ENCODE data around the gene LBR.
A peak's percentile ranks its signal among the peaks of the same experiment; 100 is the strongest.

The LBR gene

DNA sequence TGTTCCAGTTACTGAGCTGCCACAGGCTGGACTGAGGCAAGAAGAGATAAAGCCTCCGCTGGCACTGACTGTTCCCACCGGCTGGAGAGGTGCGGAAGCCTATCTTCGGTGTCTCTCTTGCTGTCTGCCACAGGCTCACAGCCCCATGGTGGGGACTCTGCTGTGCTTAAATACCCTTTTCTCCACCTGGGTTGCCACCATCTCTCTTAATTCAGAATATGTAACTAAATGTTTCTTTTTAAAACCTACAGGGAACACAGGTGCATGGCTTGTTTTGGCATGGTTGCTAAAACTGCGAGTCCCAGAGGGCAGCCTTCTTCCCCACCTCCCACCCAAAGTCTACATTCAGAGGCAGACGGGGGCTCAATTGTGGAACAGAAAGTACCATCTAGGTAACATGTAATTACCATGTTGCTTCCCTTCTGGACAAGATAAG lies 8.1 kb upstream of the LBR start:
- H3K4me1 ChIP-seq (ENCODE audit: control insufficient read depth, insufficient read depth, low read length), result no peaks in the 10 kb centered on the region
- H3K27me3 ChIP-seq (ENCODE audit: control insufficient read depth, insufficient read depth, low read length), result peaks cover 28% of the 10 kb centered on the region
- H3K9me3 ChIP-seq (replicated peaks; ENCODE audit: low read length), result no peaks in the 10 kb centered on the region
- H3K4me3 ChIP-seq (ENCODE audit: low read length), result no peak overlapping the region
- H3K9ac ChIP-seq (ENCODE audit: low read depth, low read length), result no peak overlapping the region
- H3K4me2 ChIP-seq (ENCODE audit: low read length), result no peak overlapping the region
- no peaks in the 10 kb centered on the region for H3K36me3 ChIP-seq (ENCODE audit: insufficient read depth, low read length)

DNA sequence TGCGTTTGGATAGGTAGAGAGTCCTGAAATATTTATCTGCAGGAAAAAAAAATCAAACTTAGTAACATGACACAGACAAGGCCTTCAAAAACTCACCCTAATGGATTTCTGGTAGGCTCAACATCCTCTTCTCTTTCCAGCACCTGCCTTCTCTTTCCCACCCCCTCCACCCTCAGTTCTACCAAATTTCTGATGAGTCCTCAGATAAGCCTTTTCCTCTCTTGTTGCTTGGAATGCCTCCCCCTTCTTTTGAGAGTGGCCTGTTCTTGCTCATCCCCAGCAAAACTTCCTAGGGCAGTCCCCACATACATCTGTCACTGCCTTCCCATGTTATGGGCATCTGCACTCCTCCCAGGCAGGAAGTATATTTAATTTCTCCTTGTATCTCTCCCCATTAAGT lies 7.6 kb upstream of the LBR start:
- Histone ChIP-seq H3K9ac (ENCODE audit: low read depth, low read length) (no peak overlapping the region), H3K36me3 (ENCODE audit: insufficient read depth, low read length) (no peaks in the 10 kb centered on the region), H3K4me2 (ENCODE audit: low read length) (no peak overlapping the region), H3K4me1 (ENCODE audit: control insufficient read depth, insufficient read depth, low read length) (no peaks in the 10 kb centered on the region), H3K27me3 (ENCODE audit: control insufficient read depth, insufficient read depth, low read length) (peaks cover 28% of the 10 kb centered on the region), H3K4me3 (ENCODE audit: low read length) (no peak overlapping the region), H3K9me3 (replicated peaks; ENCODE audit: low read length) (no peaks in the 10 kb centered on the region)

DNA sequence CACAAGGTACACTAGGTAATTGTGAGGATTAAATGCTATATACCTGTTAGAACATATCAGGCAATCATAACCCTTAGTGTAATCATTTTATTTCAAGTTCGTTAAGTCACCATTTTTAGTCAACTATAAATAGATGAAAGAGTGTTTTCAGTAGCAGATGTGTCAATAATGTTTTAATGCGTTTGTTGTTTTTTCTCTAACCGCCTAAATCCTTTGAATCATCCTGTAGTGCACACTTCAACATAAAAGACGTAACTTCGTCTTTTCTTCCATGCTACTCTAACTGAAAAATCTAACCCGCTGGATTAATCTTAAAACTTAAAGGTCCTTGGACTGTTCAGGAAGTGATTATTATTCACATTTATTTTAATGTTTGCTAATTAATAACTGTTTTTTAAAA lies 7.2 kb upstream of the LBR start:
- Histone ChIP-seq H3K36me3 (ENCODE audit: insufficient read depth, low read length) (no peaks in the 10 kb centered on the region), H3K9ac (ENCODE audit: low read depth, low read length) (no peak overlapping the region), H3K27me3 (ENCODE audit: control insufficient read depth, insufficient read depth, low read length) (peaks cover 28% of the 10 kb centered on the region), H3K4me1 (ENCODE audit: control insufficient read depth, insufficient read depth, low read length) (no peaks in the 10 kb centered on the region), H3K4me3 (ENCODE audit: low read length) (no peak overlapping the region), H3K4me2 (ENCODE audit: low read length) (no peak overlapping the region), H3K9me3 (replicated peaks; ENCODE audit: low read length) (no peaks in the 10 kb centered on the region)

GRCh38 chr1:225434046-225434445 lies 6.2 kb upstream of the LBR start:
- Histone ChIP-seq H3K36me3 (ENCODE audit: insufficient read depth, low read length) (no peaks in the 10 kb centered on the region), H3K4me1 (ENCODE audit: control insufficient read depth, insufficient read depth, low read length) (peaks cover 2% of the 10 kb centered on the region)

DNA sequence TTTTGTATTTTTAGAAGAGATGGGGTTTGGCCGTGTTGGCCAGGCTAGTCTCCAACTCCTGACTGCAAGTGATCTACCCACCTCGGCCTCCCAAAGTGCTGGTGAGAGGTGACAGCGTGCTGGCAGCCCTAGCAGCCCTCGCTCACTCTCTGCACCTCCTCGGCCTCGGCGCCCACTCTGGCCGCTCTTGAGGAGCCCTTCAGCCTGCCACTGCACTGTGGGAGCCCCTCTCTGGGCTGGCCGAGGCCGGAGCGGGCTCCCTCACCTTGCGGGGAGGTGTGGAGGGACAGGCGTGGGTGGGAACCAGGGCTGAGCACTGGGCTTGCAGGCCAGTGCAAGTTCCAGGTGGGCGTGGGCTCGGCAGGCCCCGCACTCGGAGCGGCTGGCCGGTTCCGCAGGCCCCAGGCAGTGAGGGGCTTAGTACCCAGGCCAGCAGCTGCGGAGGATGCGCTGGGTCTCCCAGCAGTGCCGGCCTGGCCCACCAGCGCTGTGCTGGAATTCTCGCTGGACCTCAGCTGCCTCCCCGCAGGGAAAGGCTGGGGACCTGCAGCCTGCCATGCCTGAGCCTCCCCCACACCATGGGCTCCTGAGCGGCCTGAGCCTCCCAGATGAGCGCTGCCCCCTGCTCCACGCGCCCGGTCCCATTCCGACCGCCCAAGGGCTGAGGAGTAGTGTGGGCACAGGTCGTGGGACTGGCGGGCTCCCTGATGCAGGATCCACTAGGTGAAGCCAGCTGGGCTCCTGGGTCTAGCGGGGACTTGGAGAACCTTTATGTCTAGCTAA lies 3.4 kb upstream of the LBR start:
- Histone ChIP-seq H3K4me3 (ENCODE audit: low read length) (no peak overlapping the region), H3K4me2 (ENCODE audit: low read length) (no peak overlapping the region), H3K4me1 (ENCODE audit: control insufficient read depth, insufficient read depth, low read length) (peaks cover 8% of the 10 kb centered on the region), H3K36me3 (ENCODE audit: insufficient read depth, low read length) (no peaks in the 10 kb centered on the region), H3K27me3 (ENCODE audit: control insufficient read depth, insufficient read depth, low read length) (peaks cover 21% of the 10 kb centered on the region), H3K9me3 (replicated peaks; ENCODE audit: low read length) (no peaks in the 10 kb centered on the region), H3K9ac (ENCODE audit: low read depth, low read length) (no peak overlapping the region)

More at GRCh38 chr1:225434046-225434445, 6.2 kb upstream of the LBR start:
- no peaks in the 10 kb centered on the region for H3K9me3 ChIP-seq (replicated peaks; ENCODE audit: low read length)
- H3K4me3 ChIP-seq (ENCODE audit: low read length), result no peak overlapping the region
- H3K9ac ChIP-seq (ENCODE audit: low read depth, low read length), result no peak overlapping the region
- no peak overlapping the region for H3K4me2 ChIP-seq (ENCODE audit: low read length)
- peaks cover 28% of the 10 kb centered on the region for H3K27me3 ChIP-seq (ENCODE audit: control insufficient read depth, insufficient read depth, low read length)

DNA sequence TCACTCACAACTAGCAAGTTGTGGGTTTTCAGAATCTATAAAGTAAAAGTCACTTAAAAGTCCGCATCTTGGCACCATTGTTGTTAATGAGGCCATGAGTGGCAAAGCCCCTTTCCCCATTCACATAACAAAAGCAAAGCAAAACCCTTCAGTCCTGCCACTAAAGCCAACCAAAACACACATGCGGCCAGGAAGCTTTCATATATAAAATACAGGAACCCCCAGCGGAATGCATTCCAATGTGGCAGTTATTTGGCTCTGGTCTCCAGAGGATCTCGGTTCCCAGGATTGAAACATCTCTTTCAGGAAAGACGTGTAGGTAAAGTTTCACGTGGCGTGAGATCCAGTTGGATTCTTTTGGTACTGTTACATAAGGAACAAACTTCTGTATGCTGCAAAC lies 2.5 kb upstream of the LBR start:
- Histone ChIP-seq H3K36me3 (ENCODE audit: insufficient read depth, low read length) (no peaks in the 10 kb centered on the region), H3K4me2 (ENCODE audit: low read length) (no peak overlapping the region), H3K4me3 (ENCODE audit: low read length) (no peak overlapping the region), H3K9ac (ENCODE audit: low read depth, low read length) (no peak overlapping the region), H3K27me3 (ENCODE audit: control insufficient read depth, insufficient read depth, low read length) (peaks cover 12% of the 10 kb centered on the region), H3K4me1 (ENCODE audit: control insufficient read depth, insufficient read depth, low read length) (peaks cover 18% of the 10 kb centered on the region), H3K9me3 (replicated peaks; ENCODE audit: low read length) (no peaks in the 10 kb centered on the region)

DNA sequence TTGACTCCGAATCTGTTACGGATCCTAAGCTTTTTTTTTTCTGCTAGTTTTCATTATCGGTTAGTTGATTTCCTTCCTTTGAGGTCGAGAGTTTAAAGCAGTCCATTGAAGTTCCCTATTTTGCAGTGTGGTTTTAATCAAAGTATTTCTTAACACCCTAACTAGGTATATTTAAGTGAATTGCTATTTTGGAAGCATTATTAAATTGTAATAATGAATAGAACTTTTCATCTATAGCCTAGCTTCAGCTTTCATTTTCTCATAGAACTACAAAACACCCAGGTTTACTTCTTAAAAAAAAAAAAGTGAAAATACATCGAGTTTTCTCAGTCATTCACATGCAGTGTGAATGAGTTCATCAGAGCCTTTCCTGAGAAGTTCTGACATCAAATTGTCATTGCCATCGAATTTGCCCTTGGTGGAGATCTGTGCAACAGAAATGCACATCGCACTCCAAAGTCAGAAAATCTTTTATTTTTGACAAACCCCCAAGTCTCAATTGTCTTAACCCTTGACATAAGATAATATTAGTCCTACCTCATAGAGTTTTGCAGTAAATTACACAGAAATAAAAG lies 1.1 kb upstream of the LBR start:
- peaks cover 31% of the 10 kb centered on the region for H3K4me1 ChIP-seq (ENCODE audit: control insufficient read depth, insufficient read depth, low read length)
- H3K27me3 ChIP-seq (ENCODE audit: control insufficient read depth, insufficient read depth, low read length), result peaks cover 3% of the 10 kb centered on the region
- H3K36me3 ChIP-seq (ENCODE audit: insufficient read depth, low read length), result no peaks in the 10 kb centered on the region
- H3K9ac ChIP-seq (ENCODE audit: low read depth, low read length), result peak overlapping the region; percentile 86
- H3K4me2 ChIP-seq (ENCODE audit: low read length), result peak overlapping the region; percentile 98
- H3K4me3 ChIP-seq (ENCODE audit: low read length), result peak overlapping the region; percentile 95
- no peaks in the 10 kb centered on the region for H3K9me3 ChIP-seq (replicated peaks; ENCODE audit: low read length)

GRCh38 chr1:225428068-225428880 lies 436 bp upstream of the LBR start:
- Histone ChIP-seq H3K4me3 (ENCODE audit: low read length) (peak overlapping the region; percentile 95), H3K27me3 (ENCODE audit: control insufficient read depth, insufficient read depth, low read length) (no peaks in the 10 kb centered on the region), H3K4me1 (ENCODE audit: control insufficient read depth, insufficient read depth, low read length) (peaks cover 38% of the 10 kb centered on the region), H3K9ac (ENCODE audit: low read depth, low read length) (peak overlapping the region; percentile 86), H3K36me3 (ENCODE audit: insufficient read depth, low read length) (no peaks in the 10 kb centered on the region), H3K9me3 (replicated peaks; ENCODE audit: low read length) (no peaks in the 10 kb centered on the region), H3K4me2 (ENCODE audit: low read length) (peak overlapping the region; percentile 98)

DNA sequence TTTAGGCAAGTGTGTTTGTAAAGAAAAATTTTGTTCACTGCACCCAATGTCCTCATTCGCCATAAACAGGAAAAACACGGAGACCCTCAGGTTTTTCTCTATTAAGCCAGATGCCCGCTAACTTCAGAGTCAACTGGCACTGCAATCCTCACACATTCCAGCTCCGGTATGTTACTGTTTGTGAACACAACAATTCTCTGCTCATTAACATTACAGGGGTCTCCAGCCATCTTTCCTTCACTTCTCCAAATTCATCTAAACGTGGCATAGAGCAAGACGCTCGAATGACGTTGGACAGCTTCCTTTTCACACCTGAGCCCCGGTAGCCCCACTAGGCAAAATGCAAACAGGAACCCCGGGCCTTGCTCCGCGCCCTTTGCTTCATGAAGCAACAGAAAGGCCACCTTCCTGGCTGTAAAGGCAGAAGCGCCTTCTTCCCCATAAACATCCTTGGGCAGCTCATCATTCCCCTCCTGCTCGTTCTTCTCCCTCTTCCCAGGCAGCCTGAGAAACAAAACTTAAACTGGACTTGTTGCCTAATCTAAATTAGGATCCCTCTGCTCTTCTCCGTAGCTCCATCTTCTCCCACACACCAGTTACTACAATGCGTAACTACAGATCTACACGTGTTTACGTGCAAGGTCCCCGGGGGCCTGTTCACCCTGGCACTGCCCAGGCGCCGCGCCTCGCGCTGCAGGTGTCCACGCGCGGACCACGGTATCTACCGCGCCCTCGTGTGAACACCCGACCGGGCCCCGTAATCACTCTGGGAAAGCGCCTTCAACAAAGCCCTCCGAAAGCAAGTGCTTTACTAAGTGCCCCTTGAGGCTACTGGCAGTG lies 1.2 kb downstream of the LBR start:
- H3K4me1 ChIP-seq (ENCODE audit: control insufficient read depth, insufficient read depth, low read length), result peaks cover 46% of the 10 kb centered on the region
- H3K27me3 ChIP-seq (ENCODE audit: control insufficient read depth, insufficient read depth, low read length), result no peaks in the 10 kb centered on the region
- H3K36me3 ChIP-seq (ENCODE audit: insufficient read depth, low read length), result peaks cover 5% of the 10 kb centered on the region
- peak overlapping the region; percentile 95 for H3K4me3 ChIP-seq (ENCODE audit: low read length)
- H3K4me2 ChIP-seq (ENCODE audit: low read length), result peak overlapping the region; percentile 98
- peak overlapping the region; percentile 86 for H3K9ac ChIP-seq (ENCODE audit: low read depth, low read length)
- H3K9me3 ChIP-seq (replicated peaks; ENCODE audit: low read length), result no peaks in the 10 kb centered on the region

DNA sequence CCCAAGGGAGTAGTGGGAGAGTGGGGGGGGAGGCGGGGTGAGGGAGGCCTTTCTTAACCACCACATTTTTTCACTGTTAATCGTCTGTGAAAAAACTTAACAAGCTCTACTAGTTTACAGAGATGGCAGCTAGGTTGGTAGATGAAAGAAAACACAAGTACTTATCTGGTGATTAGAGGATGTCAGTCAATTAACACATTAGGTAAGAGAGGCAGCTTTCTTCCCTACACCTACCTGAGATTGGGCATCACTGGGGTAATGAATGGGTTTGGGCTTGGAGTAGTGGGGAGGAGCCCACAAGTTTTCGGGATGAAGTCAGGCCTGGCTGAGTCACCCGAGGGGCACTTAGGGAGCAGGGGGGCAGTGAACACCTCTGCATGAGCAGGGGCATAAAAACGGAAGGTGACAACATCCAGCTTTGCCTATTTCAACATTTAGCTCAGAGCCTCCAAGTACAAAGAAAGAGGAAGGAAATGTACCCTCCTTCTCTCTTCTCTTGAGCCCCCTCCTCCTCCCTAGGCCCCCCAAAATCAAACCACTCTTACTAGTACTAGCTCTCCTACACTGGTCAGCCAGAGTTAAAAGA lies 2.5 kb downstream of the LBR start:
- peak overlapping the region; percentile 95 for H3K4me3 ChIP-seq (ENCODE audit: low read length)

More for the DNA sequence above, 2.5 kb downstream of the LBR start:
- Histone ChIP-seq H3K9me3 (replicated peaks; ENCODE audit: low read length) (no peaks in the 10 kb centered on the region), H3K4me2 (ENCODE audit: low read length) (peak overlapping the region; percentile 98), H3K27me3 (ENCODE audit: control insufficient read depth, insufficient read depth, low read length) (no peaks in the 10 kb centered on the region), H3K36me3 (ENCODE audit: insufficient read depth, low read length) (peaks cover 7% of the 10 kb centered on the region), H3K9ac (ENCODE audit: low read depth, low read length) (peak overlapping the region; percentile 47), H3K4me1 (ENCODE audit: control insufficient read depth, insufficient read depth, low read length) (peaks cover 46% of the 10 kb centered on the region)

Data from skeletal muscle satellite cell (primary cell).